Endothelial cell (in vitro differentiated cells): ENCODE measurements around the gene RTP2. TPM values are rescaled to one million over a fixed set of nuclear protein-coding genes. Genes with fewer than 3 reads are reported as not detected.
A peak's percentile ranks its signal among the peaks of the same experiment; 100 is the strongest.

Experiments used
- DNase-seq: peaks from one replicate; pipeline ENCODE4 v3.0.0; 2021; ENCODE audit warnings: low spot score
- H3K27ac Mint-ChIP-seq: one replicate; pipeline ENCODE4 v1.8.0; 2021; ENCODE audit warnings: mixed read lengths, inconsistent platforms; ENCODE audit not compliant: unreplicated experiment
- H3K27me3 Mint-ChIP-seq: one replicate; pipeline ENCODE4 v1.8.0; 2021; ENCODE audit warnings: mild to moderate bottlenecking, moderate library complexity, mixed read lengths, inconsistent platforms; ENCODE audit not compliant: unreplicated experiment
- H3K36me3 Mint-ChIP-seq: one replicate; pipeline ENCODE4 v1.8.0; 2021; ENCODE audit warnings: mild to moderate bottlenecking, low read depth, mixed read lengths, inconsistent platforms; ENCODE audit not compliant: unreplicated experiment
- H3K4me1 Mint-ChIP-seq: one replicate; pipeline ENCODE4 v1.8.0; 2021; ENCODE audit warnings: mild to moderate bottlenecking, mixed read lengths, inconsistent platforms; ENCODE audit not compliant: unreplicated experiment
- H3K4me3 Mint-ChIP-seq: one replicate; pipeline ENCODE4 v1.8.0; 2021; ENCODE audit warnings: mild to moderate bottlenecking, mixed read lengths, inconsistent platforms; ENCODE audit not compliant: unreplicated experiment
- H3K9me3 Mint-ChIP-seq: one replicate; pipeline ENCODE4 v1.8.0; 2021; ENCODE audit warnings: mixed read lengths, inconsistent platforms; ENCODE audit not compliant: unreplicated experiment
- total RNA-seq: library from RNA; stranded (reverse); fragmentation: NEBNext Ultra II Directional; extraction: Animal tissue kit (Norgen Biotek cat#: 25700); gene quantifications from one replicate; pipeline ENCODE4 v1.2.1, GENCODE V29; 2021; ENCODE audit not compliant: unreplicated experiment
- TF ChIP-seq, protein P1 (sequence below): fragments of 200-600 bp; sonication (generic); IDR thresholded peaks from one replicate; pipeline ENCODE4 v1.5.0; 2021; ENCODE audit warnings: antibody characterized with exemption; ENCODE audit not compliant: unreplicated experiment

Gene RTP2
- total RNA-seq, 1 donor from 2014 or later: not detected

DNA sequence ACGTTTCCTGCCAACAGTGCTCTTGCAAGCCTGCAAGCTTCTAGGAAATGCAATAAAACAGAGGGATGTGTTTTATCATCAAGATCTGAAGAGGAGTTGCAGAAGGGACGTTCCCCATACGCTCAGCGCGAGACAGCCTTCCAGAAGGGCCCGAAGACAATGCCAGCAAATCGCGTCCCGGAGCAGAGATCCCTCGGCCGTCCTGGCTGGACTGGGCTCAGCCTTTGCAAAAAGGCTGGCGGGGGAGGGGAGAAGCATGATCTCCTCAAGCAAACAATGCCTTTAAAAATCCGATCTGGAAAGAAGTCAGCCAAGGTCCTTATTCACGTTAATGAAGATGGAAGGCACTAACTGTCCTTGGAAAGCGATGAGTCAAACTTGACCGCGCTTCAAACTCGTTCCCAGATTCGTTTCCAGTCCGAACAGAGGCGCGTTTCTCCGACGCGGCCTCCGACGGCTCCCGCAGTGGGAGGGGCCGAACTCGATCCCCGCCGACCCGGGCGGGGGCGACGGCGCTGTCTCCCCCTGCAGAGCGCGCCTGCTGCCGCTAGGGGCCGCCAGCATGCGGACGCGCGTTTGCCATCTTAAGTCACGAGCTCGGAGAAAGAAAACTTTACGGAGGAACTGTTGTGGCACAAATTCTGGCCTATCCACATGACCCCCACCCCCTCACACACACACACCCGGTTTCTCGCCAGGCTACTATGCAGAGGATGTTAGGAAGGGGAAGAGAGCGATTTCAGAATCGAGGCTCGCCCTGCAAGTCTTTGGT is 37.4 kb upstream of the RTP2 start:
- H3K4me3 Mint-ChIP-seq: peak overlapping the region; percentile 89
- H3K36me3 Mint-ChIP-seq: no peaks in the 10 kb centered on the region
- H3K4me1 Mint-ChIP-seq: peaks cover 46% of the 10 kb centered on the region
- DNase-seq: peak; percentile 92
- no peaks in the 10 kb centered on the region for H3K9me3 Mint-ChIP-seq
- TF ChIP-seq, protein P1, sequence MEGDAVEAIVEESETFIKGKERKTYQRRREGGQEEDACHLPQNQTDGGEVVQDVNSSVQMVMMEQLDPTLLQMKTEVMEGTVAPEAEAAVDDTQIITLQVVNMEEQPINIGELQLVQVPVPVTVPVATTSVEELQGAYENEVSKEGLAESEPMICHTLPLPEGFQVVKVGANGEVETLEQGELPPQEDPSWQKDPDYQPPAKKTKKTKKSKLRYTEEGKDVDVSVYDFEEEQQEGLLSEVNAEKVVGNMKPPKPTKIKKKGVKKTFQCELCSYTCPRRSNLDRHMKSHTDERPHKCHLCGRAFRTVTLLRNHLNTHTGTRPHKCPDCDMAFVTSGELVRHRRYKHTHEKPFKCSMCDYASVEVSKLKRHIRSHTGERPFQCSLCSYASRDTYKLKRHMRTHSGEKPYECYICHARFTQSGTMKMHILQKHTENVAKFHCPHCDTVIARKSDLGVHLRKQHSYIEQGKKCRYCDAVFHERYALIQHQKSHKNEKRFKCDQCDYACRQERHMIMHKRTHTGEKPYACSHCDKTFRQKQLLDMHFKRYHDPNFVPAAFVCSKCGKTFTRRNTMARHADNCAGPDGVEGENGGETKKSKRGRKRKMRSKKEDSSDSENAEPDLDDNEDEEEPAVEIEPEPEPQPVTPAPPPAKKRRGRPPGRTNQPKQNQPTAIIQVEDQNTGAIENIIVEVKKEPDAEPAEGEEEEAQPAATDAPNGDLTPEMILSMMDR: peak; percentile 84
- H3K27ac Mint-ChIP-seq: peak overlapping the region; percentile 97
- H3K27me3 Mint-ChIP-seq: peaks cover 4% of the 10 kb centered on the region

DNA sequence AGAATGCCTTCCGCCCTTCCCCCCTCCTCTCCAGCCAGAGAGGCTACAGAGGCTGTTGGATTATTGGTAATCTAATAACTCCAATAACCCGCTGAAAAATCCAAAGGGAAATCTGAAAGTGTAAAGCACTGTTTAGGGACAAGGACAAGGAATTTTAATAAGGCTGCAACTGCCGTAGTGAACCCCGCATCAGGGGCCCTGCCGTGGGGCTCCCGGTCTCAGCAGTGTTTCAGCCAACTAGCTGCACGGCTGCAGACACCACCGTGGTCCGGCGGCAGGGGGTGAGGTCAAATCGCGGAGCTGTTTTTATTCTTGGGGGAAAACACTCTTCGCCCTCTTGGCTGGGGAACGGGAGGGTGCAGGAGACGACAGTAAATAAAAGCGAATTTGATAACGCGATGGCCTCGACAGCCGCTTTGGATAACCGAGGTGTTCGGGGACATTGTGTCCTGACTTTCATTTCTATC is 36.8 kb upstream of the RTP2 start:
- Mint-ChIP-seq H3K4me1 (peaks cover 41% of the 10 kb centered on the region), H3K27ac (peak overlapping the region; percentile 97), H3K27me3 (peaks cover 1% of the 10 kb centered on the region), H3K4me3 (peak overlapping the region; percentile 89), H3K9me3 (no peaks in the 10 kb centered on the region), H3K36me3 (no peaks in the 10 kb centered on the region)
- TF ChIP-seq, protein P1: no peak
- DNase-seq: peak; percentile 50

DNA sequence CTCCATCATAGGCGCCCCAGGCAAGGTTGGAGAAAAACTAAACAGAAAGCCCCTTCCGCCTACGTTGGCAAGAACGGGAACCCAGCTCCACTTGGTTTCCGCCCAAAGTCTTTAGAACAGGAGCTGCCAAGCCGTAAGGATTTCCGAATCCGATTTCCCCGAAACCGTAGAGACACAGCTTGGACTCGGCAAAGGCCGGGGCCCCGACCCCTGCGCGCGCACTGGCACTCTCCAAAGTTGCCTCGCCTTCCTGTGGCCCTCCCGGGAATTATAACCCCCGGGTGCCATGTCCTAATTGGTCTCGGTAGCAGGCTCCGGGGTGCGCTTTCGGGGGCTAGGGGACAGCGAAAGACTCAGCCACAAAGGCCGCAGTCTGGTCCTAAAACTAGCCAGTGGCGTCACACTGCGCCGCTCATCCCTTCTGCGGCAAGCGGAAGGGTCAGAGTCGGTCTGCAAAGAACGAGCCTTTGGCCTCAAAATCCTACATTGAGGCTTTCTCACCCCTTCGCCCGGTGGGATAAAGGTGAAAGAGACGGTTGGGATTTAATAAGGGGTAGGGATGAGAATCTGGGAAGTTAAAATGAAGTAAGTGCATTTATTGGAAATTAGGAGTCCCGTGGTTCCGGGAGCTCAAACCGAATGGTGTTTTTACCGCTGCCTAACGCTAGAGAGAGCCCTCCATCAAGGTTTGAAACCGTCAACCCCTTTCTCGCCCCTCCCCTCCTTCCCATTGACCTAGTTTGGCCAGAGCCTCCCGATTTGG is 36.2 kb upstream of the RTP2 start:
- DNase-seq: peak; percentile 80
- Mint-ChIP-seq H3K9me3 (no peaks in the 10 kb centered on the region), H3K4me1 (peaks cover 41% of the 10 kb centered on the region), H3K27me3 (peaks cover 1% of the 10 kb centered on the region), H3K27ac (peak overlapping the region; percentile 97), H3K36me3 (no peaks in the 10 kb centered on the region), H3K4me3 (peak overlapping the region; percentile 89)
- TF ChIP-seq, protein P1: peak; percentile 57

DNA sequence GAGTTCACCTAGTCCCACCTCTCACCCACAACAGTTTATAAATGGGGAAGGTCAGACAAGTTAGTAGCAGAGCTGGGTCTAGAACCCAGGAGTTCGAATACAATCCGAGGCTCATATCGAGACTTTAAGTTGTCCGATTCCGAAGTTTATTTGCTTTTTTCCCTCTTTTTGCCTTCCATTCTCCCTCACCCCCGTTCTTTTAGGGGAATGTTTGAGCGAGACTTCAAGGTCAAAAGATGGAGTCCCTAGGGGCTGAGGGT is 35.6 kb upstream of the RTP2 start:
- Mint-ChIP-seq H3K27me3 (peaks cover 1% of the 10 kb centered on the region), H3K27ac (peak overlapping the region; percentile 97), H3K4me1 (peaks cover 41% of the 10 kb centered on the region), H3K36me3 (peaks cover 3% of the 10 kb centered on the region), H3K4me3 (peak overlapping the region; percentile 89), H3K9me3 (no peaks in the 10 kb centered on the region)
- TF ChIP-seq, protein P1: no peak
- no peak for DNase-seq
